ENCODE data around the gene ZNF772. TPM values are rescaled to one million over a fixed set of nuclear protein-coding genes. Genes with fewer than 3 reads are reported as not detected.

Gene ZNF772
- total and polyA plus RNA-seq, 2 of the 8 experiments (the other 6 are each of a cell fraction or from before 2014, with no cell fraction given) = 4.0 to 15.2 TPM

GRCh38 chr19:57477191-57478008 lies at the start of gene ZNF772 (continued):
- TF ChIP-seq EZH2 (IDR thresholded peaks at IDR 0.05; ENCODE audit: low read depth, low read length, severe bottlenecking) = no peak
- TF ChIP-seq PHF8 (conservative IDR thresholded peaks at IDR 0.05; ENCODE audit: low read depth, low read length) = peak; percentile 67; the same call in 1 of the 2 replicates
- TF ChIP-seq TCF12 (IDR thresholded peaks at IDR 0.05; ENCODE audit: low read depth, low read length) = no peak
- no peak for TF ChIP-seq JUN (IDR thresholded peaks at IDR 0.05; ENCODE audit: low read depth, low read length)
- no peak for TF ChIP-seq USF2 (IDR thresholded peaks at IDR 0.05; ENCODE audit: low read length)
- no peak; the same call in 1 of the 2 replicates for TF ChIP-seq E2F6 (IDR thresholded peaks at IDR 0.05)
- peak; percentile 77 for TF ChIP-seq CHD2 (IDR thresholded peaks at IDR 0.05; ENCODE audit: low read length)
- no peak for TF ChIP-seq TEAD4 (IDR thresholded peaks at IDR 0.05; ENCODE audit: low read depth, low read length)
- TF ChIP-seq TBP (IDR thresholded peaks at IDR 0.05; ENCODE audit: low read depth, low read length) = peak; percentile 66
- TF ChIP-seq EP300 (IDR thresholded peaks at IDR 0.05; ENCODE audit: borderline replicate concordance in 1 of 2, low read depth in 2 of 2, low read length in 2 of 2) = no peak
- TF ChIP-seq CTBP2 (IDR thresholded peaks at IDR 0.05; ENCODE audit: borderline replicate concordance, insufficient read depth, insufficient read length, low read length) = no peak
- no peak for TF ChIP-seq RXRA (IDR thresholded peaks at IDR 0.05; ENCODE audit: insufficient read depth, low read depth, low read length)

All from H1 (cell line).